Stomach smooth muscle (tissue), 2 donors: ENCODE data around the gene MTARC2.
A peak's percentile ranks its signal among the peaks of the same experiment; 100 is the strongest.

Experiments
- H3K27ac ChIP-seq: one replicate; pipeline ENCODE4 v1.7.0; 2013; ENCODE audit warnings: mild to moderate bottlenecking, low read length, inconsistent platforms
- H3K27me3 ChIP-seq, 2 donors: one replicate each; pipeline ENCODE4 v1.7.0; 2013; ENCODE audit warnings: low read length in 2 of 2; ENCODE audit not compliant: insufficient read depth in 2 of 2, control insufficient read depth in 1 of 2
- H3K36me3 ChIP-seq, 2 donors: one replicate each; pipeline ENCODE4 v1.7.0; 2013; ENCODE audit warnings: low read length in 2 of 2; ENCODE audit not compliant: control insufficient read depth in 2 of 2, insufficient read depth in 2 of 2
- H3K4me1 ChIP-seq: one replicate; pipeline ENCODE4 v1.7.0; 2013; ENCODE audit warnings: low read length; ENCODE audit not compliant: control insufficient read depth, insufficient read depth
- H3K4me3 ChIP-seq, 2 donors: one replicate each; pipeline ENCODE4 v1.7.0; 2013; ENCODE audit warnings: low read length in 2 of 2
- H3K9ac ChIP-seq, 2 donors: one replicate each; pipeline ENCODE4 v1.7.0; 2013; ENCODE audit warnings: low read length in 2 of 2, mild to moderate bottlenecking in 1 of 2
- H3K9me3 ChIP-seq, 2 donors: one replicate each; pipeline ENCODE4 v1.7.0; 2013; ENCODE audit warnings: low read length in 2 of 2; ENCODE audit not compliant: control insufficient read depth in 2 of 2
- donor health status: healthy.
- donor health status: Pancreatic carcinoma.

MTARC2 gene

GRCh38 chr1:220811695-220812094 is 63.6 kb downstream of the MTARC2 start:
- no peak overlapping the region for H3K27ac ChIP-seq
- no peaks in the 10 kb centered on the region for H3K9me3 ChIP-seq
- H3K9ac ChIP-seq: no peak overlapping the region
- H3K4me1 ChIP-seq: peaks cover 4% of the 10 kb centered on the region
- H3K4me3 ChIP-seq: no peak overlapping the region
- H3K27me3 ChIP-seq: peaks cover 10 to 16% of the 10 kb centered on the region in 2 donors
- H3K36me3 ChIP-seq: peaks cover 0 to 4% of the 10 kb centered on the region in 2 donors

- H3K36me3 ChIP-seq: peaks cover 0 to 4% of the 10 kb centered on the region in 2 donors
- no peak overlapping the region for H3K9ac ChIP-seq
- peaks cover 4% of the 10 kb centered on the region for H3K4me1 ChIP-seq
- peaks cover 10 to 16% of the 10 kb centered on the region in 2 donors for H3K27me3 ChIP-seq
- no peak overlapping the region for H3K4me3 ChIP-seq
- no peaks in the 10 kb centered on the region for H3K9me3 ChIP-seq
- no peak overlapping the region for H3K27ac ChIP-seq
These were observed 64.2 kb downstream of the MTARC2 start for GRCh38 chr1:220812308-220812707.

GRCh38 chr1:220813013-220813412 is 64.9 kb downstream of the MTARC2 start:
- peaks cover 0 to 4% of the 10 kb centered on the region in 2 donors for H3K36me3 ChIP-seq
- no peak overlapping the region for H3K4me3 ChIP-seq
- no peak overlapping the region for H3K9ac ChIP-seq
- H3K9me3 ChIP-seq: no peaks in the 10 kb centered on the region
- H3K27me3 ChIP-seq: peaks cover 10 to 16% of the 10 kb centered on the region in 2 donors
- peaks cover 4% of the 10 kb centered on the region for H3K4me1 ChIP-seq
- no peak overlapping the region for H3K27ac ChIP-seq

GRCh38 chr1:220815409-220815808 is 67.3 kb downstream of the MTARC2 start:
- no peak overlapping the region for H3K4me3 ChIP-seq
- H3K27me3 ChIP-seq: peaks cover 5 to 15% of the 10 kb centered on the region in 2 donors
- peaks cover 0 to 2% of the 10 kb centered on the region in 2 donors for H3K36me3 ChIP-seq
- no peaks in the 10 kb centered on the region for H3K9me3 ChIP-seq
- H3K4me1 ChIP-seq: peaks cover 10% of the 10 kb centered on the region
- H3K9ac ChIP-seq: no peak overlapping the region
- peak overlapping the region; percentile 18 for H3K27ac ChIP-seq

GRCh38 chr1:220817907-220818306 is 69.8 kb downstream of the MTARC2 start:
- Histone ChIP-seq H3K4me3 (no peak overlapping the region), H3K36me3 (no peaks in the 10 kb centered on the region), H3K9ac (no peak overlapping the region), H3K27me3 (peaks cover 8 to 9% of the 10 kb centered on the region in 2 donors), H3K27ac (peak overlapping the region; percentile 53), H3K9me3 (no peaks in the 10 kb centered on the region), H3K4me1 (peaks cover 9% of the 10 kb centered on the region)

- Histone ChIP-seq H3K27me3 (peaks cover 7 to 9% of the 10 kb centered on the region in 2 donors), H3K27ac (peak overlapping the region; percentile 53), H3K4me1 (peaks cover 9% of the 10 kb centered on the region), H3K4me3 (no peak overlapping the region), H3K9ac (no peak overlapping the region), H3K36me3 (no peaks in the 10 kb centered on the region), H3K9me3 (no peaks in the 10 kb centered on the region)
These were observed 70.5 kb downstream of the MTARC2 start for GRCh38 chr1:220818421-220819173.

- Histone ChIP-seq H3K4me3 (no peak overlapping the region), H3K27ac (no peak overlapping the region), H3K9me3 (no peaks in the 10 kb centered on the region), H3K9ac (no peak overlapping the region), H3K4me1 (peaks cover 9% of the 10 kb centered on the region), H3K27me3 (peaks cover 7 to 12% of the 10 kb centered on the region in 2 donors), H3K36me3 (no peaks in the 10 kb centered on the region)
These were observed 71.4 kb downstream of the MTARC2 start for GRCh38 chr1:220819467-220820026.

GRCh38 chr1:220824031-220824989 is 76.2 kb downstream of the MTARC2 start:
- H3K27ac ChIP-seq: no peak overlapping the region
- peaks cover 5% of the 10 kb centered on the region for H3K4me1 ChIP-seq
- no peak overlapping the region for H3K4me3 ChIP-seq
- H3K36me3 ChIP-seq: no peaks in the 10 kb centered on the region
- no peaks in the 10 kb centered on the region for H3K9me3 ChIP-seq
- peaks cover 10 to 21% of the 10 kb centered on the region in 2 donors for H3K27me3 ChIP-seq
- no peak overlapping the region for H3K9ac ChIP-seq

GRCh38 chr1:220825819-220826551 is 77.9 kb downstream of the MTARC2 start:
- Histone ChIP-seq H3K4me1 (no peaks in the 10 kb centered on the region), H3K9me3 (peaks cover 0 to 4% of the 10 kb centered on the region in 2 donors), H3K4me3 (no peak overlapping the region), H3K27me3 (peaks cover 10 to 25% of the 10 kb centered on the region in 2 donors), H3K9ac (no peak overlapping the region), H3K27ac (no peak overlapping the region), H3K36me3 (no peaks in the 10 kb centered on the region)

- Histone ChIP-seq H3K4me1 (no peaks in the 10 kb centered on the region), H3K27ac (no peak overlapping the region), H3K9ac (no peak overlapping the region)
These were observed 78.6 kb downstream of the MTARC2 start for GRCh38 chr1:220826729-220827128.

More at GRCh38 chr1:220826729-220827128, 78.6 kb downstream of the MTARC2 start:
- H3K4me3 ChIP-seq: no peak overlapping the region
- H3K27me3 ChIP-seq: peaks cover 10 to 26% of the 10 kb centered on the region in 2 donors
- H3K36me3 ChIP-seq: no peaks in the 10 kb centered on the region
- H3K9me3 ChIP-seq: peaks cover 0 to 10% of the 10 kb centered on the region in 2 donors
